AG10803 (cell line): ENCODE results near the gene UGT2A3.

Experiments
- DNase-seq: peaks from one replicate; pipeline ENCODE4 v3.0.0; 2010; ENCODE audit warnings: low read depth
- H3K4me3 ChIP-seq: 2 replicates; pipeline ENCODE4 v1.5.1; 2011; ENCODE audit warnings: mild to moderate bottlenecking, low read length, control low read depth
- TF ChIP-seq, protein P1 (sequence below): conservative IDR thresholded peaks from 2 replicates; pipeline ENCODE4 v1.5.1; 2011; ENCODE audit warnings: mild to moderate bottlenecking, low read length, control low read depth, inconsistent platforms

The UGT2A3 gene

DNA sequence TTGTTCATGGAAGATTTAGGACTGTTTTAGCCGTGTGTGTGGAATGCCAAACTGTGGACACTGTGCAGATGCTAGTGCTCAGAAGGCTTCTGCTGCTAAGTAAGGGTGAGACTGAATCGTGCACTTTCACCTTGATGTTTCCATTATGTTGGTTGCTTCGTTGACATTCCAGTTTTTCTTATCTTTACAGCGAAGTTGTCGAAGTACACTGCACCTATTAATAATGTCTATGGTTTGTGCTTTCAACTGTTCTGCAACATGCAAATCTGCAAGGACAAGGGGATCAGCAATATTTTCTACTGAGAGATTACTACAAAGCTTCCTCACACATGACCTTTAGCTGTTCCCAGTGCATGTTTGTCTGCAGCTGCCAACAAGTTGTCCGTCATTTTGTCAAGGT lies 67.7 kb downstream of the UGT2A3 start:
- DNase-seq, result no peak
- TF ChIP-seq, protein P1, sequence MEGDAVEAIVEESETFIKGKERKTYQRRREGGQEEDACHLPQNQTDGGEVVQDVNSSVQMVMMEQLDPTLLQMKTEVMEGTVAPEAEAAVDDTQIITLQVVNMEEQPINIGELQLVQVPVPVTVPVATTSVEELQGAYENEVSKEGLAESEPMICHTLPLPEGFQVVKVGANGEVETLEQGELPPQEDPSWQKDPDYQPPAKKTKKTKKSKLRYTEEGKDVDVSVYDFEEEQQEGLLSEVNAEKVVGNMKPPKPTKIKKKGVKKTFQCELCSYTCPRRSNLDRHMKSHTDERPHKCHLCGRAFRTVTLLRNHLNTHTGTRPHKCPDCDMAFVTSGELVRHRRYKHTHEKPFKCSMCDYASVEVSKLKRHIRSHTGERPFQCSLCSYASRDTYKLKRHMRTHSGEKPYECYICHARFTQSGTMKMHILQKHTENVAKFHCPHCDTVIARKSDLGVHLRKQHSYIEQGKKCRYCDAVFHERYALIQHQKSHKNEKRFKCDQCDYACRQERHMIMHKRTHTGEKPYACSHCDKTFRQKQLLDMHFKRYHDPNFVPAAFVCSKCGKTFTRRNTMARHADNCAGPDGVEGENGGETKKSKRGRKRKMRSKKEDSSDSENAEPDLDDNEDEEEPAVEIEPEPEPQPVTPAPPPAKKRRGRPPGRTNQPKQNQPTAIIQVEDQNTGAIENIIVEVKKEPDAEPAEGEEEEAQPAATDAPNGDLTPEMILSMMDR, result no peak

More for the DNA sequence above, 67.7 kb downstream of the UGT2A3 start:
- no peak overlapping the region for H3K4me3 ChIP-seq
